ENCODE data around the gene FSTL4.

DNA sequence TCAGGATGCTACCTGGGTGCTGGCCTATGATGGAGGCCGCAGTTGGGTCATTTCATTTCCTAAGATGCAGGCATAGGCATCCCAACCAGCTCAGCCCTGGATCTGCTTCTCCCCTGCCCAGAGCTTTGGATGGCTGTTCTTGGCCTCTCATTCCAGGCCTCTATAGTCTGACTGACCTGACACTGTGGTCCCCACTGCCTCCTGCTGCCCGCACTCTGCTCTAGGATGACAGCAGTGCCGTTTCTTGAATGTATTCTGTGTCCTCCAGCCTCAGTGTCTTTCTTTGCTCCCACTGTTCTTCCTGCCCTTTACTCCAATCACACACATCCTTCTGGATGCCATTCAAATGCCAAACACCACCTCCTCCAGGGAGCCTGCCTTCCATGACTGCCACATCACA, 324.8 kb downstream of the FSTL4 start:
- no peak for TF ChIP-seq EP300 (IDR thresholded peaks at IDR 0.05)
- TF ChIP-seq, protein P1, sequence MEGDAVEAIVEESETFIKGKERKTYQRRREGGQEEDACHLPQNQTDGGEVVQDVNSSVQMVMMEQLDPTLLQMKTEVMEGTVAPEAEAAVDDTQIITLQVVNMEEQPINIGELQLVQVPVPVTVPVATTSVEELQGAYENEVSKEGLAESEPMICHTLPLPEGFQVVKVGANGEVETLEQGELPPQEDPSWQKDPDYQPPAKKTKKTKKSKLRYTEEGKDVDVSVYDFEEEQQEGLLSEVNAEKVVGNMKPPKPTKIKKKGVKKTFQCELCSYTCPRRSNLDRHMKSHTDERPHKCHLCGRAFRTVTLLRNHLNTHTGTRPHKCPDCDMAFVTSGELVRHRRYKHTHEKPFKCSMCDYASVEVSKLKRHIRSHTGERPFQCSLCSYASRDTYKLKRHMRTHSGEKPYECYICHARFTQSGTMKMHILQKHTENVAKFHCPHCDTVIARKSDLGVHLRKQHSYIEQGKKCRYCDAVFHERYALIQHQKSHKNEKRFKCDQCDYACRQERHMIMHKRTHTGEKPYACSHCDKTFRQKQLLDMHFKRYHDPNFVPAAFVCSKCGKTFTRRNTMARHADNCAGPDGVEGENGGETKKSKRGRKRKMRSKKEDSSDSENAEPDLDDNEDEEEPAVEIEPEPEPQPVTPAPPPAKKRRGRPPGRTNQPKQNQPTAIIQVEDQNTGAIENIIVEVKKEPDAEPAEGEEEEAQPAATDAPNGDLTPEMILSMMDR (IDR thresholded peaks at IDR 0.05) = no peak

All from ovary (tissue), 3 donors.